ENCODE data around the gene PHACTR1. TPM values are rescaled to one million over a fixed set of nuclear protein-coding genes. Genes with fewer than 3 reads are reported as not detected.

PHACTR1 gene
- total RNA-seq, 1 donor from 2014 or later, result 85.9 TPM

DNA sequence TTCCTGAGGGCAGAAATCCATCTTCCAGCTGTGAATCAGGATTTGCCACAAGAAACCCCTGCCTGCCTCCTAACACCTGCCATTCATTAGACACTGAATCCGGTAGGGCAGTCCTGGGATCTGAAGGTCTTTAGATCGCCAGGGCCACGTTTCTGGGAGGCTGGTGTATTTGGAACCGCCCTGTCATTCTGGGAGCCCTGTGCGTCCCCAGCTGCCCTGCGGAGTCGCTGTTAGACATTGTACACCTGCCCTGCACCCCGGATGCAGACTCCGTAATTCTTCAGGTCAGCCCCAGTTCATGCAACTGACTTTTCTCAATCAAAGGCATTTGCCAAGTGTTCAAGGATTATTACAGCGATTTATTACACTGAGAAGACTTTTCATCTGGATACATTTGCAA, 418.6 kb downstream of the PHACTR1 start:
- TF ChIP-seq, protein P1, sequence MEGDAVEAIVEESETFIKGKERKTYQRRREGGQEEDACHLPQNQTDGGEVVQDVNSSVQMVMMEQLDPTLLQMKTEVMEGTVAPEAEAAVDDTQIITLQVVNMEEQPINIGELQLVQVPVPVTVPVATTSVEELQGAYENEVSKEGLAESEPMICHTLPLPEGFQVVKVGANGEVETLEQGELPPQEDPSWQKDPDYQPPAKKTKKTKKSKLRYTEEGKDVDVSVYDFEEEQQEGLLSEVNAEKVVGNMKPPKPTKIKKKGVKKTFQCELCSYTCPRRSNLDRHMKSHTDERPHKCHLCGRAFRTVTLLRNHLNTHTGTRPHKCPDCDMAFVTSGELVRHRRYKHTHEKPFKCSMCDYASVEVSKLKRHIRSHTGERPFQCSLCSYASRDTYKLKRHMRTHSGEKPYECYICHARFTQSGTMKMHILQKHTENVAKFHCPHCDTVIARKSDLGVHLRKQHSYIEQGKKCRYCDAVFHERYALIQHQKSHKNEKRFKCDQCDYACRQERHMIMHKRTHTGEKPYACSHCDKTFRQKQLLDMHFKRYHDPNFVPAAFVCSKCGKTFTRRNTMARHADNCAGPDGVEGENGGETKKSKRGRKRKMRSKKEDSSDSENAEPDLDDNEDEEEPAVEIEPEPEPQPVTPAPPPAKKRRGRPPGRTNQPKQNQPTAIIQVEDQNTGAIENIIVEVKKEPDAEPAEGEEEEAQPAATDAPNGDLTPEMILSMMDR (IDR thresholded peaks at IDR 0.05; ENCODE audit: borderline replicate concordance), result no peak
- Histone ChIP-seq H3K27me3 (ENCODE audit: low read depth) (no peaks in the 10 kb centered on the region), H3K27ac (replicated peaks) (no peak overlapping the region)

GRCh38 chr6:13139119-13139518, 422.6 kb downstream of the PHACTR1 start:
- Histone ChIP-seq H3K4me3 (no peak overlapping the region), H3K27ac (replicated peaks) (no peak overlapping the region), H3K4me1 (peaks cover 43% of the 10 kb centered on the region), H3K9me3 (replicated peaks) (no peaks in the 10 kb centered on the region), H3K27me3 (ENCODE audit: low read depth) (no peaks in the 10 kb centered on the region), H3K36me3 (no peaks in the 10 kb centered on the region)
- intact Hi-C loops (cut with micrococcal nuclease), result no loop called here
- no peak for DNase-seq
- TF ChIP-seq, protein P1 (IDR thresholded peaks at IDR 0.05; ENCODE audit: borderline replicate concordance), result no peak

More for the DNA sequence above, 418.6 kb downstream of the PHACTR1 start:
- H3K36me3 ChIP-seq, result no peaks in the 10 kb centered on the region
- H3K4me3 ChIP-seq, result no peak overlapping the region
- peaks cover 48% of the 10 kb centered on the region for H3K4me1 ChIP-seq
- DNase-seq, result no peak
- H3K9me3 ChIP-seq (replicated peaks), result no peaks in the 10 kb centered on the region
- intact Hi-C loops (cut with micrococcal nuclease), result no loop called here

DNA sequence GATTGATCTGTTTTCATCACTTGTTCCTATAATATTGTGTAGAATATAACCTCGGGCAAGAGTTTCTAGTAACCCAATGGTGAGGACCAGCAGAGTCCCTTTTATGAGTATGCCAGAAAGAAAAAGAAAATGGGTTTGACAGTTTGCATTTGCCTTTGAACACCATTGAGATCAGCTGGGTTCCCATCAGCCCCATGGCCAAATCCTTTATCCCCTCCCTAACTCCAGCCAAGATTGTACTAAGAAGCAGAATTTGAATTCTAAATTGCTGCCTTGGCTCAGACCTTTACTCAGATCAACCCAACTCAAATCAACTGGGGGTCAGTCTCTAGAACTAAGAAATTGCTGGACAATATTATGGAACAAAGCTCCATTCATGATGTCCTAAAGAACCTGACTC, 424.4 kb downstream of the PHACTR1 start:
- intact Hi-C loops (cut with micrococcal nuclease), result no loop called here
- no peaks in the 10 kb centered on the region for H3K9me3 ChIP-seq (replicated peaks)

DNA sequence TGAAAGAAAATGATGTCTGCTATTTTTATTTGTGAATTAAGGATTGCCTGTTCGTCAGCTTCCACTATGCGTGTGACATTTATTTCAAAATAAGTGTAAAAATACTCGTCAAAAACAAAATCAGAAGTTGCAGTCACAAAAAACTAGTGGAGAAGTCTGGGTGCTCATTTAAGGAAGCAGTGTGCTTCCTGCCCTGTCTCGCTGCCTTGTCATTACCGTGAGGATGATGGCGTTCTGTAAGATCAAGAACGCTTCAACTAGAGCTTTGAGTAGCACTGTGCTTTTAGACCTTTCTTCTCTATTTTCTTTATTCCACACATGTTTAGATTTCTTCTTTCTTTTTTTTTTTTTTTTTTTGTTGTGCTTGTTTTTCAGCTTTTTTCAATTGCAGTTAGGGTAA, 424.8 kb downstream of the PHACTR1 start:
- DNase-seq, result no peak
- peaks cover 52% of the 10 kb centered on the region for H3K4me1 ChIP-seq
- H3K27ac ChIP-seq (replicated peaks), result no peak overlapping the region
- intact Hi-C loops (cut with micrococcal nuclease), result no loop called here
- no peaks in the 10 kb centered on the region for H3K36me3 ChIP-seq
- no peaks in the 10 kb centered on the region for H3K9me3 ChIP-seq (replicated peaks)
- no peak overlapping the region for H3K4me3 ChIP-seq
- H3K27me3 ChIP-seq (ENCODE audit: low read depth), result no peaks in the 10 kb centered on the region
- TF ChIP-seq, protein P1 (IDR thresholded peaks at IDR 0.05; ENCODE audit: borderline replicate concordance), result no peak

More for the DNA sequence above, 424.4 kb downstream of the PHACTR1 start:
- Histone ChIP-seq H3K4me1 (peaks cover 52% of the 10 kb centered on the region), H3K27ac (replicated peaks) (no peak overlapping the region), H3K4me3 (no peak overlapping the region), H3K36me3 (no peaks in the 10 kb centered on the region), H3K27me3 (ENCODE audit: low read depth) (no peaks in the 10 kb centered on the region)
- DNase-seq, result no peak
- TF ChIP-seq, protein P1 (IDR thresholded peaks at IDR 0.05; ENCODE audit: borderline replicate concordance), result no peak

DNA sequence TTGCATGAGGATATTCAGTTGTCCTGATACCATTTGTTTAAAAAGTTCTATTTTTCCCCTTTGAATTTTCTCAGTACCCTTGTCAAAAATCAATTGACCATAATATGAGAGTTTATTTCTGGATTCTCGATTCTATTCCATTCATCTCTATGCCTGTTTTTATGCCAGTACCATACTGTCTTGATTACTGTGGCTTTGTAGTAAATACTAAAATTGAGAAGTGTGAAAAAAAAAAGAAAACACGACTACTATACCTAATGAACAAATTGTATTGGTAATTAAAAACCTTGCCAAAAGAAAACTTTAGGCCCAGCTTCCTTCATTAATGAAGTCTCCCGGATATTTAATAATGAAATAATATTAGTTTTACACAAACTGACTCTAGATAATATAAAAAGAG, 426.0 kb downstream of the PHACTR1 start:
- intact Hi-C loops (cut with micrococcal nuclease), result no loop called here
- Histone ChIP-seq H3K27me3 (ENCODE audit: low read depth) (no peaks in the 10 kb centered on the region), H3K9me3 (replicated peaks) (no peaks in the 10 kb centered on the region), H3K27ac (replicated peaks) (no peak overlapping the region), H3K4me3 (no peak overlapping the region), H3K4me1 (peaks cover 43% of the 10 kb centered on the region), H3K36me3 (no peaks in the 10 kb centered on the region)
- TF ChIP-seq, protein P1 (IDR thresholded peaks at IDR 0.05; ENCODE audit: borderline replicate concordance), result no peak
- DNase-seq, result no peak

GRCh38 chr6:13146442-13146841, 429.9 kb downstream of the PHACTR1 start:
- TF ChIP-seq, protein P1 (IDR thresholded peaks at IDR 0.05; ENCODE audit: borderline replicate concordance), result no peak
- Histone ChIP-seq H3K4me1 (peaks cover 16% of the 10 kb centered on the region), H3K36me3 (no peaks in the 10 kb centered on the region)

More at GRCh38 chr6:13146442-13146841, 429.9 kb downstream of the PHACTR1 start:
- no peak overlapping the region for H3K27ac ChIP-seq (replicated peaks)
- H3K27me3 ChIP-seq (ENCODE audit: low read depth), result no peaks in the 10 kb centered on the region
- H3K9me3 ChIP-seq (replicated peaks), result no peaks in the 10 kb centered on the region
- no peak for DNase-seq
- no peak overlapping the region for H3K4me3 ChIP-seq
- intact Hi-C loops (cut with micrococcal nuclease), result no loop called here

Data from left ventricle myocardium inferior (tissue), 1 donor.